Ascending aorta (tissue), 2 donors: ENCODE data around the gene TTC7B. TPM values are rescaled to one million over a fixed set of nuclear protein-coding genes. Genes with fewer than 3 reads are reported as not detected.

Source experiments
- DNase-seq, 2 donors: peaks; one replicate each; pipeline ENCODE4 v3.0.0-alpha.2; 2019; ENCODE audit warnings: low spot score in 2 of 2
- H3K27ac ChIP-seq, 2 donors: fragments of 200-600 bp; sonication (generic); one replicate each; pipeline ENCODE4 v1.5.1; 2016 to 2017; ENCODE audit warnings: mild to moderate bottlenecking in 1 of 2
- H3K27me3 ChIP-seq: fragments of 200-600 bp; sonication (generic); one replicate; pipeline ENCODE4 v1.5.1; 2017
- H3K36me3 ChIP-seq, 2 donors: fragments of 200-600 bp; sonication (generic); one replicate each; pipeline ENCODE4 v1.5.1; 2016
- H3K4me1 ChIP-seq, 2 donors: fragments of 200-600 bp; sonication (generic); one replicate each; pipeline ENCODE4 v1.5.1; 2016 to 2017; ENCODE audit warnings: mild to moderate bottlenecking in 1 of 2
- H3K4me3 ChIP-seq, 2 donors: fragments of 200-600 bp; sonication (generic); one replicate each; pipeline ENCODE4 v1.5.1; 2016 to 2017; ENCODE audit warnings: mild to moderate bottlenecking in 1 of 2
- H3K9me3 ChIP-seq, 2 donors: fragments of 200-600 bp; sonication (generic); one replicate each; pipeline ENCODE4 v1.5.1; 2016
- CTCF ChIP-seq, 3 experiments: fragments of 200-600 bp in 2 of 3; fragments of 450-650 bp in 1 of 3; sonication (generic) in 2 of 3; IDR thresholded peaks; one replicate each; pipeline ENCODE4 v1.5.1; 2016 to 2019; ENCODE audit warnings: antibody characterized with exemption in 3 of 3, mild to moderate bottlenecking in 1 of 3, moderate library complexity in 1 of 3
- intact Hi-C: fragments of 100-400 bp; cut with DNase I; formaldehyde crosslinking; loops from one replicate; pipeline ENCODE4 v1.15.1; 2023
- total RNA-seq: library from RNA; depleted of rRNA; stranded (reverse); fragments of >200 nt; gene quantifications from one replicate; pipeline ENCODE4 v1.1.0, GENCODE V29; 2016

Gene TTC7B
- total RNA-seq, 1 donor from 2014 or later, result 18.5 TPM

GRCh38 chr14:90559811-90560492 is 256.3 kb downstream of the TTC7B start:
- Histone ChIP-seq H3K36me3 (no peaks in the 10 kb centered on the region), H3K27me3 (no peaks in the 10 kb centered on the region), H3K4me3 (no peak overlapping the region), H3K27ac (no peak overlapping the region), H3K4me1 (no peaks in the 10 kb centered on the region), H3K9me3 (no peaks in the 10 kb centered on the region)
- TF ChIP-seq CTCF (IDR thresholded peaks at IDR 0.05), result no peak
- DNase-seq, result no peak
- intact Hi-C loops, result no loop called here

DNA sequence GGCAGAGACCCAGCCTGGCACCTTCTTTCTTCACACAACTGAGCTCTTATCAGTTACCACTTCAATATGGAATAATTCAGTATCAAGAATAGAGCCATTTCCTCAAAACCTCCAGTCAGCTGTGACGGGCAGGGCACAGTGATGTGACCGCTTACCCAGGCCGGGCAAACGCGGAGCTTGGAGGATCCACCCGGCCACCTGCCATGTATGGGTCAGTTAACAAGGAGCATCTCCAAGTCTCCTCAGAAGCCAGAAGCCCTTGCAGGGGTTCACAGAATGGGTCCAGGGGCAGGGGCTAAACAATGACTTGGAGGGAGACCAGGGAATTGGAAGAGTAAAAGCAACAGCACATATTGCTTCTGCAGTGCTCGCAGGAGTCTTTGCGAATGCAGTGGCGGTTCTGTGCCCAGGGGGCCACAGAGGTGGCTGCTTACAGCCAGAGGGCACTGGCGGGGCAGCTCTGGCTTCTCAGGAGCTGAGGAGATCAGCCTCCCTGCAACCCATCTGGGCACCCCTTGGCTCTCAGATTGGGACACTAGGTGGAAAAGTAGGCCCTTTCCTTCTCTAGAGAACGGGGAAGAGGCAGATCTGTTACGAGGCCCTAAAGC is 257.1 kb downstream of the TTC7B start:
- intact Hi-C loops, result no loop called here
- Histone ChIP-seq H3K9me3 (no peaks in the 10 kb centered on the region), H3K36me3 (no peaks in the 10 kb centered on the region), H3K4me3 (no peak overlapping the region), H3K27ac (no peak overlapping the region), H3K27me3 (no peaks in the 10 kb centered on the region), H3K4me1 (no peaks in the 10 kb centered on the region)
- DNase-seq, result no peak
- no peak for TF ChIP-seq CTCF (IDR thresholded peaks at IDR 0.05)

GRCh38 chr14:90558041-90558982 is 257.9 kb downstream of the TTC7B start:
- DNase-seq, result no peak
- TF ChIP-seq CTCF (IDR thresholded peaks at IDR 0.05), result no peak
- H3K4me1 ChIP-seq, result no peaks in the 10 kb centered on the region

GRCh38 chr14:90557516-90557915 is 258.7 kb downstream of the TTC7B start:
- Histone ChIP-seq H3K4me1 (no peaks in the 10 kb centered on the region), H3K4me3 (no peak overlapping the region), H3K27ac (no peak overlapping the region), H3K9me3 (no peaks in the 10 kb centered on the region), H3K27me3 (no peaks in the 10 kb centered on the region), H3K36me3 (no peaks in the 10 kb centered on the region)
- intact Hi-C loops, result no loop called here
- no peak for DNase-seq
- TF ChIP-seq CTCF (IDR thresholded peaks at IDR 0.05), result no peak

More at GRCh38 chr14:90558041-90558982, 257.9 kb downstream of the TTC7B start:
- Histone ChIP-seq H3K36me3 (no peaks in the 10 kb centered on the region), H3K27ac (no peak overlapping the region), H3K27me3 (no peaks in the 10 kb centered on the region), H3K4me3 (no peak overlapping the region), H3K9me3 (no peaks in the 10 kb centered on the region)
- intact Hi-C loops, result no loop called here

- H3K4me3 ChIP-seq, result no peak overlapping the region
- DNase-seq, result no peak
- peaks cover 1 to 4% of the 10 kb centered on the region in 2 donors for H3K4me1 ChIP-seq
- H3K36me3 ChIP-seq, result no peaks in the 10 kb centered on the region
- H3K27me3 ChIP-seq, result no peaks in the 10 kb centered on the region
- intact Hi-C loops, result no loop called here
- no peaks in the 10 kb centered on the region for H3K9me3 ChIP-seq
- TF ChIP-seq CTCF (IDR thresholded peaks at IDR 0.05), result no peak
- H3K27ac ChIP-seq, result no peak overlapping the region
These were observed 259.4 kb downstream of the TTC7B start for GRCh38 chr14:90556666-90557450.
